H1 (cell line): ENCODE data around the gene POLR3GL. TPM values are rescaled to one million over a fixed set of nuclear protein-coding genes. Genes with fewer than 3 reads are reported as not detected.

Experiments used
- CBX8 ChIP-seq: fragments of 300-800, 300-1000 bp; sonication (generic); IDR thresholded peaks from 2 replicates; pipeline ENCODE4 v1.7.1; 2016; ENCODE audit warnings: low read depth, low read length, borderline replicate concordance
- CHD2 ChIP-seq: IDR thresholded peaks from 2 replicates; pipeline ENCODE4 v1.6.1; 2012; ENCODE audit warnings: low read length, improper control_type of control experiment
- CHD7 ChIP-seq: fragments of 300-600 bp; sonication (generic); IDR thresholded peaks from 2 replicates; pipeline ENCODE4 v1.7.1; 2012; ENCODE audit warnings: low read length, moderate library complexity, mild to moderate bottlenecking, inconsistent platforms; ENCODE audit not compliant: insufficient replicate concordance
- FOSL1 ChIP-seq: IDR thresholded peaks from 2 replicates; pipeline ENCODE4 v1.6.1; 2011; ENCODE audit warnings: mild to moderate bottlenecking, low read depth, low read length, moderate library complexity; ENCODE audit not compliant: insufficient read depth
- HDAC2 ChIP-seq, 2 experiments: fragments of 300-600 bp in 1 of 2; sonication (generic) in 1 of 2; IDR thresholded peaks; 2 replicates each; pipeline ENCODE4 v1.6.1; 2011 to 2012; ENCODE audit warnings: low read depth in 2 of 2, low read length in 2 of 2, mild to moderate bottlenecking in 2 of 2, moderate library complexity in 2 of 2, borderline replicate concordance in 1 of 2, inconsistent platforms in 1 of 2
- NRF1 ChIP-seq: IDR thresholded peaks from 2 replicates; pipeline ENCODE4 v1.6.1; 2011; ENCODE audit warnings: mild to moderate bottlenecking, low read depth, low read length, improper control_type of control experiment
- SIN3A ChIP-seq, 2 experiments: IDR thresholded peaks in 1 of 2; conservative IDR thresholded peaks in 1 of 2; 2 replicates each; pipeline ENCODE4 v1.6.1; 2011 to 2012; ENCODE audit warnings: low read length in 2 of 2, improper control_type of control experiment in 1 of 2, low read depth in 1 of 2, mild to moderate bottlenecking in 1 of 2
- SIX5 ChIP-seq: IDR thresholded peaks from 2 replicates; pipeline ENCODE4 v1.6.1; 2011; ENCODE audit warnings: mild to moderate bottlenecking, low read depth, low read length
- SP2 ChIP-seq: IDR thresholded peaks from 2 replicates; pipeline ENCODE4 v1.6.1; 2012; ENCODE audit warnings: mild to moderate bottlenecking, low read length, inconsistent platforms
- SRF ChIP-seq: IDR thresholded peaks from 2 replicates; pipeline ENCODE4 v1.6.1; 2011; ENCODE audit warnings: mild to moderate bottlenecking, low read depth, low read length, moderate library complexity
- ZNF274 ChIP-seq: IDR thresholded peaks from 2 replicates; pipeline ENCODE4 v1.7.0; 2012; ENCODE audit warnings: low read length, borderline replicate concordance; ENCODE audit errors: extremely low read depth
- polyA plus RNA-seq, 7 experiments: library from polyadenylated mRNA; depleted of rRNA in 3 of 7; stranded (reverse) in 5 of 7; unstranded in 2 of 7; fragments of >200 nt in 5 of 7; fragments of 200-250 nt in 2 of 7; gene quantifications; 1 replicate in 5 of 7; 2 replicates in 1 of 7; 4 replicates in 1 of 7; pipeline versions ENCODE4 v1.2.1 to v1.2.3, GENCODE V29; 2011 to 2013; ENCODE audit warnings: missing spikeins in 2 of 7, mixed read lengths in 2 of 7
- total RNA-seq: library from RNA; stranded (reverse); fragmentation: NEBNext Ultra II Directional; extraction: Animal tissue kit (Norgen Biotek cat#: 25700); gene quantifications from 2 replicates; pipeline ENCODE4 v1.2.1, GENCODE V29; 2021

Gene POLR3GL
- total and polyA plus RNA-seq, 2 of the 8 experiments (the other 6 are each of a cell fraction or from before 2014, with no cell fraction given), result 3.1 to 3.9 TPM

- no peak for TF ChIP-seq CHD7
- TF ChIP-seq NRF1, result no peak
- no peak for TF ChIP-seq SRF
- no peak for TF ChIP-seq SIN3A (conservative IDR thresholded peaks at IDR 0.05 in 1 of 2, IDR thresholded peaks at IDR 0.05 in 1 of 2; ENCODE audit: low read depth in 1 of 2, low read length in 2 of 2)
- no peak for TF ChIP-seq FOSL1
- TF ChIP-seq CHD2, result no peak
- TF ChIP-seq HDAC2 (IDR thresholded peaks at IDR 0.05; ENCODE audit: borderline replicate concordance in 1 of 2, low read depth in 2 of 2, low read length in 2 of 2), result no peak
- no peak for TF ChIP-seq ZNF274
- no peak for TF ChIP-seq SP2
- no peak for TF ChIP-seq CBX8
- no peak for TF ChIP-seq SIX5
Measured at GRCh38 chr1:145999321-146000024, 35.0 kb downstream of the POLR3GL start (continued).
